NCI-H226 (cell line): Measurements from ENCODE around the gene TSEN34.
"Not testable (repeated sequence)": the region's sequence is repeated elsewhere in the genome, so short reads cannot be mapped to it uniquely, and the experiment has no call there.

Experiments
- DNase-seq: peaks from one replicate; pipeline ENCODE4 v3.0.0-alpha.2; 2015

TSEN34 gene

GRCh38 chr19:54162241-54162805 is 28.8 kb upstream of the TSEN34 start:
- peak; percentile 55 for DNase-seq

GRCh38 chr19:54162884-54163283 is 28.2 kb upstream of the TSEN34 start:
- DNase-seq = no peak

- DNase-seq = peak; percentile 51
Measured at GRCh38 chr19:54164369-54165068, 26.6 kb upstream of the TSEN34 start.

DNA sequence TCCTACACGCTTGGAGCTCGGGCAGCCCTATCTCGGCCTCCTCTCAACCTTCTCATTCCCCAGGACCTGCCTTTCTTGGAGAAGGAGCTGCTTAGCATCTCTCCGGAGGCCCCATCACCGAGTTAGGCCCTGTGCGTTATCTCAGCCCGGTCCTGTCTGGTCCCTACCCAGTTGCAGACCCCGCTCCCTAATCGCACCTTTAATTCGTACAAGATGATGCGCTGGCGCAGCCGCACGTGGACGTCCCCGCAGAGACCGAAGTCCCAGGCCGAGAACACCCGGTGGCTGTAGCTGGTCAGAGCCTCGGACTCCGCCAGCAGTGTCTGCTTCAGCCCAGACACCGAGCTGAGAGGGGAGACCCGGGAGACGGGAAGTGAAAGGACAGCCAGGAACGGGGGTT is 25.9 kb upstream of the TSEN34 start:
- no peak for DNase-seq

- peak; percentile 75 for DNase-seq
Measured at GRCh38 chr19:54168174-54168917, 22.8 kb upstream of the TSEN34 start.

- no peak for DNase-seq
Measured at GRCh38 chr19:54169149-54169740, 21.9 kb upstream of the TSEN34 start.

- not testable (repeated sequence) for DNase-seq
Measured at GRCh38 chr19:54171736-54172431, 19.2 kb upstream of the TSEN34 start.

DNA sequence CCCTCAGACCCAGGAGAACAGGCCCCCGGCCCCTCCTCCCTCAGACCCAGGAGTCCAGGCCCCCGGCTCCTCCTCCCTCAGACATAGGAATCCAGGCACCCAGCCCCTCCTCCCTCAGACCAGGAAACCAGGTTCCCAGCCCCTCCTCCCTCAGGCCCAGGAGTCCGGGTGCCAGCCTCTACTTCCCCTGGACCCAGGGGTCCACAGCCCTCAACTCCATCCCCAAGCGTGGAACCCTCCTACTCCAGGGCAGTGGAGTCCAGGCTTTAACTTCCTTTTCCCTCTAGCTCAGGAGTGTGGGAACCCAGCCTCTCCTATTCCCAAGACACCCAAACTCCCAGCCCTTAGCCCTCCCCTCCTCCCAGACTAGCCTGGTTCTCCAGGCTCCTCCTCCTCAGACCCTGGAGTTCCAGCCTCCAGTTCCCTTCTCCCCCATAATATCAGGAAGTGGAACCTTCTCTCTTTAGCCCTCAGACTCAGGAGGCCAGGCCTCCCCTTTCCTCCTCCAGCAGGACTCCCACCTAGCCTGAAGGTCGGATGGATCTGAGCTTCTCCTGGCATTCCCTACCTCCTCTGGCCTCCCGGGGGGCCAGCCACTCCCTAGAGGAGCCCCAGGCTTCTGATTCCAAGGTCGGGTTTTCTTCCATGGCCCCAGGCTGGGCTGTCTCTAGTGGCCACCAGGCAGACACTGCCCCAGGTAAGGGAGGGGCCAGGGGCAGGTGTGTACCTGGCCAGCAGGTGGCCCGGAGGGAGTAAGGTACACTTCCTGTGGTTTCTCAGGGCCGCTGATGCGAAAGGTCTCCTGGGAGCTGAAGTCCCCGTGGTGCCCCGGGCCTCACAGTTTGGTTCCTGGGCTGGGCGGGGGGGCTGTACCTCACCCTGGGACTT is 18.4 kb upstream of the TSEN34 start, which contains the start of gene TMC4:
Gene TMC4, minus strand, starts transcription at position 690 of the 888 bp plus-strand sequence. Its CDS starts 43 bp downstream, at position 647.
- peak; percentile 65 for DNase-seq

- DNase-seq = no peak
Measured at GRCh38 chr19:54173359-54173699, 17.8 kb upstream of the TSEN34 start.

- no peak for DNase-seq
Measured at GRCh38 chr19:54173951-54174834, 16.9 kb upstream of the TSEN34 start.

DNA sequence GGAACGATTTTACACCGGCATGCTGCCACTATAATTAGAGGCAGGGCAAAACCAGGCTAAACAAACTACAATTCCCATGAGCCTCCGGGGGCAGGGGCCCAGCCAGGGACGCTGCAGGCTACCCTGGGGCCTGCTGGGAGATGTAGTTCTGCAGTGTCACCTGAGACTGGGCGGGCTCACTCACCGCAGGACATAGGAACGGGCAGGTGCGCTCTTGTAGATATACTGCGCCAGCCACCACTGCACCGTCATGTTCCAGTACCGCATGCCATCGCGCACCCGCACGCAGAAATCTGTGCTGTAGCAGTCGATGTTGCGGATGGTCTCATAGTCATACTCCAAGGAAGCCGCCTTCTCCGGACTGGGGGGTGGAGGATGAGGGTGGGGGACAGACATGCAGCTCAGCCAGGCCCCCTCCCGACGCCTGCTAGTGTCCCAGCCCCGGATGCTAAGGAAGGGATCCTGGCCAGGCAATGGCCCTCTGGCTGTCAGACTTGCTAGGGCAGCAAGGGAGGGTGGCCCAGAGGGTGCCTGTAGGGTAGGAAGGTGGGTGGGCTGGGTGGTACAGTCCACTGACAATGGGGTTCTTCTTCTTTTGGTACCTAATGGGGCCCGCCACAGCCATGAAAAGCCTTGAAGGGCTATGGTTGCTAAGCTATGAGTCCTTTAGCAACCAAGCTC is 12.4 kb upstream of the TSEN34 start:
- no peak for DNase-seq

DNA sequence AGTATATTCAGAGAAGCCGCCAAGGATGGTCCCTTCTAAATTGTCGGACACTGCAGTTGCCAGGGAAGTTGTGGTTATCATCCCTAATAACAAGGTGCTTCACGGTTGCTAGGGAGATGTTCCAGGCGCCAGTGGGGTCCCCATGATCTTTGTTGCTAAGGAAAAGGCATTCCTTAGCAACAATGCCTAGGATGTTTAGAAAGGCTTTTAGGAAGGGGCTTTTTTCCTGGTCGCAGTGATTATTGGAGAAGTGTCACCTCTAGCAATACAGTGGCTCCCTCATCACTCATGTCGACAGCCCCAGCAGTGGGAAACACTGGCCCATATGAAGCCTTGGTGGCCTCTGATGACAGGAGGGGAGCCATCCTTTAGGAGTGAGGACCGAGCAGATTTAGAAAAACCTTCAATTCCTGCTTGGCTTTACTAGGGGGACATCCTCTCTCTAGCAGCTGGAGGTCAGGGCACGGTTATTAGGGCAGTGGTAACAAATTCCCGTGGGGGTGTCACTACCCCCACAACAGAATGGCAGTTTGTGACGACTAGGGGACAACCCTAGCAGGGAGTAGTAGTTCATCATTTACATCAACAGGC is 11.8 kb upstream of the TSEN34 start:
- no peak for DNase-seq

DNA sequence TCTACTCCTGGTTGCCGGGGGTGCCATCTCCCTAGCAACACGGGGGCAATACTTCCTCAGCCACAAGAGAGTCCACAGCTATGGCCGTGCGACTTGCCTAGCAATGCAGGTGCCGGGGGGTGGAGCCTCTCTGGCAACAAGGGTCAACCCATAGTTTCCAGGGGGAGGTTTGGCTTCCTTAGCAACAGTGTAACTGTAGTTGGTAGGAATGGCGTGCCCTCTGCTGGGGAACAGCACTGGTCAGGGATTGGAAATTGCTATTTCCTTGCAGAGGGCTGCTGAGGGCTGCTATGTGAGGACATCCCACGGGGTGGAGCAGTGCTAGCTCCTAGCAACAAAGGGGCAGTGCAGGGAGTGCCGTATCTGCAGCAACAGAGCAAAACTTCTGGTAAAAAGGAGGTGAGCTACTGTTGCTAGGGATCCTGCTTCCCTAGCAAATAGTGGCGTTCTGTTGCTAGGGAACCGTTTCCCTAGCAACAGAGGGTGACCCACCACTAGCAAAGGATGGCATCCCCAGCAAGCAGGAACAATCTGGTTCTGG is 11.1 kb upstream of the TSEN34 start:
- peak; percentile 69 for DNase-seq

GRCh38 chr19:54180691-54181091 is 10.4 kb upstream of the TSEN34 start:
- no peak for DNase-seq

DNA sequence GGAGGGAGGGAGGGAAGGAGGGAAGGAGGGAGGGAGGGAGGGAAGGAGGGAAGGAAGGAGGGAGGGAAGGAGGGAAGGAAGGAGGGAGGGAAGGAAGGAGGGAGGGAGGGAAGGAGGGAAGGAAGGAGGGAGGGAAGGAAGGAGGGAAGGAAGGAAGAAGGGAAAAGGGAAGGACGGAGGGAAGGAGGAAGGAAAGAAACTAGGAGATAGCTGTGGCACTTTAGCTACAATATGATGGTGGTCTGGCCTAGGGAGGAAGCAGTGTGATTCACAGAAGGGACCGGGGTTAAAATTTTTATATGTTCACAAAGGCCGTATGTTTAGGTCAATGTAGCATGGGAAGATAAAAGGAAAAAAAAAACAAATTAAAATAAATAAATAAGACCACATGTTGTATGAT is 9.2 kb upstream of the TSEN34 start:
- not testable (repeated sequence) for DNase-seq

DNA sequence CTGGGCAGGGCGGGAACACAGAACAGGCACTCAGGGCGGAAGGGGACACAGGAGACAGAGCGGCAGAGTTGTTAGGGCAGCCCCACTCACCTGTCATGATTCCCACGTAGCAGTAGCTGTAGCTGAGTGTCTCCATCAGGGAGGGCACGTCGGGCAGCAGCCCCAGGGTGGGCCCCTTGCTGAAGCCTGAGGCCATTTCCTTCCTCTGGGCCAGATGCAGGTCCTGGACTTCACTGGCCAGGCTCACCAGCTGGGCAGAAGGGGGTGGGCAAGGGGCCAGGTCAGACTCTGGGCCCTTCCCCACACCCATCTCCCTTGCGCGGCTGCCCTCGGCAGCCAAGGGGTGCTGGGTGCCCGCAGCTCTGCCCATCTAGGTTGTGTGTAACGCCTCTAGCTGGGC is 7.7 kb upstream of the TSEN34 start:
- no peak for DNase-seq

DNA sequence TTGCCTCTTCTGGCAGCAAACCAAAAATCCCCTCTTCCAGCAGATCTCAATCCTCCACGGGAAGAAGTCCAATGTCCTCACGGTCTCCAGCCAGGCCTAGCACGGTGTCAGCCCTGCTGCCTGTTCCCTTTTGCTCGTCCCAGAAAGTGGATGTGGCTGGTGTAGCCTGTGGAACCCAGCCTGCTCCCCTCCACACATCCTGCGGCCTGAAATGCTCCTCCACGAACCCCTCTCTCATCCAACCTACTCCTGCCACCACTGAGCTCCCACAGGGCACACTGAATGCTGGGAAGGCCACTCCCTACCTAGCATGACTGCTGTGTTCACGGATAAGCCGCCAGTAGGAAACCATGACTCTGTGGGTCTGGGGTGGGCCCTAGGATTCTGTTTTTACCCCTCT is 4.8 kb upstream of the TSEN34 start:
- DNase-seq = no peak

GRCh38 chr19:54186934-54187381 is 4.2 kb upstream of the TSEN34 start:
- no peak for DNase-seq

DNA sequence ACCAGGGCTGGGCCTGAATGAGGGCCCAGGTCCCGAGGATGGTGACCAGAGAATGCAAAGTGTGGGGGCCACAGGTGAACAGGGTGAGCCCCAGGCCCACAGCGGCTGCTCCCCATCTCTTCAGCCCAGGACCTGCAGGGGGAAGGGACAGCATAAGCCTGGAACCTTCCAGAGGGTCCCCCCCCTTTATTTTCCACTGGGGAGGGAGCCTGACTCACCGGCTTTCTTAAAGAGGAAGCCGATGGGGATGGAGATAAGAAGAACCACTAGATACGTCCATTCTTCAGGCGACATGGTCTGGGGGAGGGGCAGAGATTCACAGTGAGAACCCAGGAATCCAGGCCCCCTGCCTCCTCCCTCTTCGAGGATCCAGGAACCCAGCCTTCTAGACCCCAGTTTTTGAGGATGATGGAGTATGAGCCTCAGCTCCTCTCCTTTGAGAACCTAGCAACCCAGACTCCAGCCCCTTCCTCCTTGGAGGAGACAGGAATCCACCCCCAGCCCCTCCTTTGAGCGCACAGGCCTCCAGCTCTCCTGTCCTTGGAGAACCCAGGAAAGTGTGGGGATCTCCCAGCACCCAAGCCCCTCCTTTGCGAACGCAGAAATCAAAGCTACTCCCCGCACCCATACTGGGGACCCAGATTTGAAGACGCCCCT is 2.8 kb upstream of the TSEN34 start:
- DNase-seq = peak; percentile 53
